Prostate gland (tissue), 2 donors: ENCODE data around the gene CMTM8. TPM values are rescaled to one million over a fixed set of nuclear protein-coding genes. Genes with fewer than 3 reads are reported as not detected.
"Not testable (repeated sequence)": the region's sequence is repeated elsewhere in the genome, so short reads cannot be mapped to it uniquely, and the experiment has no call there.

ENCODE experiments used
- DNase-seq: peaks from one replicate; pipeline ENCODE4 v3.0.0-alpha.2; 2019; ENCODE audit warnings: low spot score
- H3K27ac ChIP-seq, 2 donors: fragments of 200-600 bp; sonication (generic); 2 replicates each; pipeline ENCODE4 v1.5.1; 2017 to 2019
- H3K27me3 ChIP-seq: fragments of 200-600 bp; sonication (generic); replicated peaks from 2 replicates; pipeline ENCODE4 v1.5.1; 2019; ENCODE audit not compliant: insufficient read depth
- H3K36me3 ChIP-seq, 2 donors: fragments of 200-600 bp; sonication (generic); 1 replicate in 1 of 2; 2 replicates in 1 of 2; pipeline versions ENCODE4 v1.5.1 to v1.8.1; 2017 to 2019
- H3K4me1 ChIP-seq: fragments of 200-600 bp; sonication (generic); replicated peaks from 2 replicates; pipeline ENCODE4 v1.5.1; 2019
- H3K4me3 ChIP-seq, 2 donors: fragments of 200-600 bp; sonication (generic); 2 replicates each; pipeline ENCODE4 v1.5.1; 2017 to 2019
- H3K9me3 ChIP-seq: fragments of 200-600 bp; sonication (generic); 2 replicates; pipeline ENCODE4 v1.5.1; 2017
- CTCF ChIP-seq, 4 experiments: fragments of 200-600 bp in 2 of 4; fragments of 450-650 bp in 2 of 4; sonication (generic) in 2 of 4; IDR thresholded peaks; 1 replicate in 3 of 4; 2 replicates in 1 of 4; pipeline ENCODE4 v1.5.1; 2016 to 2019; ENCODE audit warnings: antibody characterized with exemption in 4 of 4, mild to moderate bottlenecking in 2 of 4, moderate library complexity in 2 of 4
- POLR2A ChIP-seq: fragments of 450-650 bp; IDR thresholded peaks from one replicate; pipeline ENCODE4 v1.6.1; 2016; ENCODE audit warnings: antibody characterized with exemption, mild to moderate bottlenecking
- POLR2AphosphoS5 ChIP-seq: sonication (generic); formaldehyde crosslinking; IDR thresholded peaks from one replicate; pipeline ENCODE4 v1.6.1; 2017; ENCODE audit warnings: antibody characterized with exemption
- WGBS: methylation state at CpG from one replicate; pipeline ENCODE4 v1.1.5; 2018; 5-methylcytosine and 5-hydroxymethylcytosine counted together
- intact Hi-C: fragments of 100-400 bp; cut with DNase I; formaldehyde crosslinking; loops from one replicate; pipeline ENCODE4 v1.14.2; 2022
- total RNA-seq, 2 donors: library from RNA; depleted of rRNA; stranded (reverse); fragments of >200 nt; gene quantifications; one replicate each; pipeline ENCODE4 v1.1.0, GENCODE V29; 2016

Gene CMTM8
- total RNA-seq, 2 donors from 2014 or later = 28.8 to 30.3 TPM

- Histone ChIP-seq H3K36me3 (no peaks in the 10 kb centered on the region), H3K27me3 (no peaks in the 10 kb centered on the region)
These were observed 11.5 kb upstream of the CMTM8 start for GRCh38 chr3:32226875-32227500.

GRCh38 chr3:32228743-32229142, 9.7 kb upstream of the CMTM8 start:
- DNase-seq, H3K9me3 ChIP-seq: not testable (repeated sequence)

More at GRCh38 chr3:32226875-32227500, 11.5 kb upstream of the CMTM8 start:
- Histone ChIP-seq H3K9me3 (no peaks in the 10 kb centered on the region), H3K27ac (no peak overlapping the region), H3K4me3 (no peak overlapping the region), H3K4me1 (no peaks in the 10 kb centered on the region)
- intact Hi-C loops = no loop called here
- no peak for TF ChIP-seq CTCF (IDR thresholded peaks at IDR 0.05)
- TF ChIP-seq POLR2AphosphoS5 = no peak
- 58% methylated on average over 2 of the region's 2 CpGs for WGBS
- DNase-seq = no peak

GRCh38 chr3:32229565-32229964, 8.9 kb upstream of the CMTM8 start:
- Histone ChIP-seq H3K27me3 (no peaks in the 10 kb centered on the region), H3K27ac (no peak overlapping the region), H3K4me3 (no peak overlapping the region), H3K4me1 (no peaks in the 10 kb centered on the region), H3K9me3 (no peaks in the 10 kb centered on the region), H3K36me3 (no peaks in the 10 kb centered on the region)
- no peak for DNase-seq
- no peak for TF ChIP-seq POLR2AphosphoS5
- TF ChIP-seq POLR2A = no peak
- no peak for TF ChIP-seq CTCF (IDR thresholded peaks at IDR 0.05)
- intact Hi-C loops = no loop called here
- 71% methylated on average over 4 of the region's 4 CpGs for WGBS

More at GRCh38 chr3:32228743-32229142, 9.7 kb upstream of the CMTM8 start:
- intact Hi-C loops, H3K4me3 ChIP-seq, H3K27ac ChIP-seq, H3K27me3 ChIP-seq, H3K4me1 ChIP-seq, H3K36me3 ChIP-seq: not testable (repeated sequence)
- 92% methylated on average over 4 of the region's 4 CpGs for WGBS

- no peak for DNase-seq
- Histone ChIP-seq H3K4me3 (no peak overlapping the region), H3K9me3 (no peaks in the 10 kb centered on the region), H3K36me3 (no peaks in the 10 kb centered on the region), H3K27me3 (no peaks in the 10 kb centered on the region), H3K27ac (no peak overlapping the region), H3K4me1 (no peaks in the 10 kb centered on the region)
- TF ChIP-seq POLR2A = no peak
- no peak for TF ChIP-seq POLR2AphosphoS5
- TF ChIP-seq CTCF (IDR thresholded peaks at IDR 0.05) = no peak
- intact Hi-C loops = no loop called here
These were observed 2.1 kb upstream of the CMTM8 start for GRCh38 chr3:32236377-32236776.

- Histone ChIP-seq H3K27me3 (no peaks in the 10 kb centered on the region), H3K27ac (peak overlapping the region; percentile 61 to 70), H3K4me1 (no peaks in the 10 kb centered on the region), H3K36me3 (no peaks in the 10 kb centered on the region), H3K9me3 (no peaks in the 10 kb centered on the region), H3K4me3 (peak overlapping the region; percentile 58 to 74)
- peak; percentile 15 for DNase-seq
- TF ChIP-seq POLR2AphosphoS5 = no peak
- no peak for TF ChIP-seq CTCF (IDR thresholded peaks at IDR 0.05)
- no peak for TF ChIP-seq POLR2A
- intact Hi-C loops = no loop called here
- 8% methylated on average over 48 of the region's 49 CpGs for WGBS
These were observed 619 bp upstream of the CMTM8 start for GRCh38 chr3:32237670-32238452.
